Stromal cell of bone marrow (primary cell): ENCODE measurements around the gene FAM240B.

ENCODE experiments used
- DNase-seq: peaks from one replicate; pipeline ENCODE4 v3.0.0-alpha.2; 2012; ENCODE audit warnings: low read depth

Gene FAM240B

GRCh38 chr9:38699337-38699736 is 20.6 kb downstream of the FAM240B start:
- no peak for DNase-seq

GRCh38 chr9:38697776-38698300 is 22.1 kb downstream of the FAM240B start:
- DNase-seq = no peak

- DNase-seq = no peak
Observed at GRCh38 chr9:38696999-38697398, 22.9 kb downstream of the FAM240B start.

GRCh38 chr9:38694676-38695075 is 25.3 kb downstream of the FAM240B start:
- DNase-seq = no peak

- no peak for DNase-seq
Observed at GRCh38 chr9:38692707-38693106, 27.2 kb downstream of the FAM240B start.

GRCh38 chr9:38690574-38690973 is 29.4 kb downstream of the FAM240B start:
- DNase-seq = no peak

- DNase-seq = no peak
Observed at GRCh38 chr9:38689678-38690077, 30.3 kb downstream of the FAM240B start.

- no peak for DNase-seq
Observed at GRCh38 chr9:38687992-38688391, 31.9 kb downstream of the FAM240B start.

- DNase-seq = no peak
Observed at GRCh38 chr9:38687389-38687842, 32.5 kb downstream of the FAM240B start.

- no peak for DNase-seq
Observed at GRCh38 chr9:38686933-38687332, 33.0 kb downstream of the FAM240B start.

- DNase-seq = no peak
Observed at GRCh38 chr9:38685535-38685934, 34.4 kb downstream of the FAM240B start.

GRCh38 chr9:38683336-38683735 is 36.6 kb downstream of the FAM240B start:
- DNase-seq = no peak

GRCh38 chr9:38682713-38683112 is 37.2 kb downstream of the FAM240B start:
- peak; percentile 26 for DNase-seq

GRCh38 chr9:38681747-38682227 is 38.1 kb downstream of the FAM240B start:
- DNase-seq = no peak

GRCh38 chr9:38680837-38681445 is 39.0 kb downstream of the FAM240B start:
- no peak for DNase-seq

GRCh38 chr9:38677660-38678303 is 42.2 kb downstream of the FAM240B start:
- no peak for DNase-seq

- no peak for DNase-seq
Observed at GRCh38 chr9:38675831-38676230, 44.1 kb downstream of the FAM240B start.

GRCh38 chr9:38675211-38675610 is 44.7 kb downstream of the FAM240B start:
- DNase-seq = no peak

- DNase-seq = no peak
Observed at GRCh38 chr9:38673399-38674193, 46.3 kb downstream of the FAM240B start.

- DNase-seq = no peak
Observed at GRCh38 chr9:38671748-38672147, 48.2 kb downstream of the FAM240B start.

- DNase-seq = no peak
Observed at GRCh38 chr9:38671372-38671731, 48.6 kb downstream of the FAM240B start.

- DNase-seq = no peak
Observed at GRCh38 chr9:38670542-38671371, 49.2 kb downstream of the FAM240B start.
